OCI-LY3 (cell line): ENCODE data around the gene EPS8L1.

Experiments
- CTCF ChIP-seq: fragments of 200-600, 300-600 bp; sonication (generic); IDR thresholded peaks from 2 replicates; pipeline ENCODE4 v1.5.1; 2014; ENCODE audit warnings: antibody characterized with exemption, low read length, low read depth
- EZH2phosphoT487 ChIP-seq: fragments of 200-600 bp; shearing (Covaris generic); IDR thresholded peaks from 2 replicates; pipeline ENCODE4 v1.6.1; 2018; ENCODE audit warnings: antibody characterized with exemption, mixed run types, low read depth

- no peak for TF ChIP-seq CTCF
- no peak for TF ChIP-seq EZH2phosphoT487
These were observed 27.7 kb upstream of the EPS8L1 start for GRCh38 chr19:55047951-55048350.
